HG03439 (cell line): ENCODE results near the gene MVB12A.

Experiments used
- ATAC-seq: cut with Tn5 transposase; IDR thresholded peaks from one replicate; pipeline ENCODE4 v1.9.1; 2021; ENCODE audit warnings: mild to moderate bottlenecking, moderate library complexity; ENCODE audit not compliant: unreplicated experiment

The MVB12A gene

DNA sequence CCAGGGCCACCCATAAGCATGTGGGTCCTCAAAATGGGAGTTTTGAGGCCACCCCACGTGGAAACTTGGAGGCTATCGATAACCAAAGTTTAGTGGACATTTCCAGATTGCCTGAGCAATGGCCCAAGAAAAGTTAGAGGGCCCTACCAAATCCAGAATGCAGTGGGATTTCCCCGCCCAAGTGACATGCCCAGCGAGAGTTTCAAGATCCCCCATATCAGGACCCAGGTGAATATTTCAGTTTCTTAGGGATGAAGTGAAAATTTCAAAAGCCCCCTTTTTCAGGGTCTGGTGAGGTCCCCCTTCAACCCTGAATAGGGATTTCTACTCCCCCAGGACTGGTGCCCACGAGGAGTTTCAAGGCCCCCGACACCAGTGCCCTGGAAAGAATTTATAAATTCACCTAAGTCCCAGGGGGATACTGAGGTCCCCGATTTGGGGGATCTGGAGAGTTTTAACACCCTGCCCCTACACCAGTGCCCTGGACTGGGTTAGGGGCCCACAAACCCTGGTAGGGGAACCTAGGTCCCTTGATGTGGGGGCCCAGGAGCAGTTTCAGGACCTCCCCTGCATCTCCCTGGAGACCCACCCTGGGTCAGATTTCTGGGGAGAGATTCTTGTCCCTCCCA, 15.1 kb upstream of the MVB12A start:
- ATAC-seq, result no peak

DNA sequence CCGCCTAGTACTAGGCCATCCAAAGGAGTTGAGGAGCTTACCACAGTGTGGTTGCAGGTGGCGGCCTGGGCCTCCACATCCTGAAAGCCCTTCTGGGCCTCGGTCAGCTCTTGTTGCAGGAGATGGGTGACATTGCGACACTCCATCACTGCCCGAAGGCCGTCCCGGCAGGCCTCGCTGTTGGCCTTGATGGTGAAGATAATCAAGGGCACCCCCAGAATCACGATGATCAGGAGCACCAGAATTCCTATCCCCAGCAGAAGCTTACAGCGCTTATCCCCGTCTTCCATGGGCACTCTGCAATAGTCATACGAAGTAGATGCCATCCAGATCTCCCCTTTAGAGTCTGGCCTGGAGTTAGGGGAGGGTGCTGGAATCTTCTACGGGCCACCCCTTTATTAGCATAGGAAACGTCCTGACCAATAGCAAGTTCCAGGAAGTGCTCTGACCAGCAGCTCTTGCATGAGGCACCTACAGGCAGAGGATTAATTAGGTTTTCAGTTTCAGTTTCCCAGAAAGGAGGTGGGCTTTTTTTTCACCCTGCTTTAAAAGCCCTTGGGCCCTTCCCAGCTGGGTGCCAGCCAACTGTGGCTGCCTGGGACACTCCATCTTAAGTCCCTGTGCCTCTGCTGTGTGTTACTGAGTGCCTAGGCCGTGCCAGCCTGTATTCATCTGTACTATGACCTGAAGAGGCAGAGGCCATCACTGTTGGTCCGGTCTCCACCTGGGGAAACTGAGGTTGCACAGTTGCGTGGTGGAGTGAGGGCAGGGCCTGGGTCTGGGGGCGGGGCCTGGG, 14.4 kb upstream of the MVB12A start, which contains the start of gene BST2:
Gene BST2, minus strand, starts transcription at position 381 of the 796 bp plus-strand sequence. Its CDS starts 55 bp downstream, at position 326.
- peak; percentile 84 for ATAC-seq

DNA sequence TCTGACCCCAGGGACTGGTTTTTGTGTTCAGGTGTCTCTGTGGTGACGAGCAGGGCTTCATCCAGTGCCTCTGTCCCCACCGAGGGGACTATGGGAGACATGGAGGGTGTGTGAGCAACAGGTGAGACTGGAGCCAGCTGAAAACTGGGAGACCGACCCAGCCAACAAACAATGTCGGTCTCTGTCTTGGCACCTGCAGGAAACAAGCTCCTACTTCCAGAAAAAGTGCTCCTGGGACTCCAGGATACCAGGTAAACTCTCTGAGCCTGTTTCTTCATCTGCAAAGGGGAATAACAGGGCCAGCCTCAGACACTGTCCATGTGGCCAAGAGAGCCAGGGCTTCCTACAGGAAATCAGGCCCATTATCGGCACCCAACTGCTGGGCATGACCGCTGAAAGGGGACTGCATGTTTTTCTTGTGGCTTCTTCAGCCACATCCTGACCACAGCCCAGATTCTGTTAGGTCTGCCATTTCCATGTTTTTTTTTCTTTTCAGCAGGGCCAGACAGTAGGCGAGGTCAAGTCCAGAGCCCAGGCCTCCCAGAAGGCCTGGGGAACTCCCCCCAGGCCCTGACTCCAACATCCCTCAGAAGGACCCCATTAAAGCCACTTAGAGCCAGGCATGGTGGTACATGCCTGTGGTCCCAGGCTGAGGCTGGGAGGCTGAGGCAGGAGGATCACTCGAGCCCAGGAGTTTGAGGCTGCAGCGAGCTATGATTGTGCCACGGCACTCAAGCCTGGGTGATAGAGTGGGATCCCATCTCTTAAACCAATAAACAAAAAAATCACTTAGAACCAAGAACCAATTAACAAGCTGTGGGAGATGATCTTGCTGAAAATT, 13.6 kb upstream of the MVB12A start:
- ATAC-seq, result no peak

DNA sequence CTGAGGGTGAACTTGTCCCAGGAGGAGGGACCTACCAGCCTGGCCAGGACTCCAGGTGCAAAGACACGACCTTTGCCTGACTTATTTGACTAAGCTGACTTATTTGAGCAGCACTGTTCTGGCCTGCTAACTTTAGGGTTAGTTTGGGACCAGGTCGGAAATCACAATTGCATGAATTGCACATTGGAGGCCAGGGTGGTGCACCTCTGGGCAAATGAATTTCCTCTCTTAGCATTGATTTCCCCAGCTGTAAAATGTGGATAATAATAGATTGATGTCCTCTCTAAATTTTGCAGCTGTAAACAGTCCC, 13.0 kb upstream of the MVB12A start:
- no peak for ATAC-seq

DNA sequence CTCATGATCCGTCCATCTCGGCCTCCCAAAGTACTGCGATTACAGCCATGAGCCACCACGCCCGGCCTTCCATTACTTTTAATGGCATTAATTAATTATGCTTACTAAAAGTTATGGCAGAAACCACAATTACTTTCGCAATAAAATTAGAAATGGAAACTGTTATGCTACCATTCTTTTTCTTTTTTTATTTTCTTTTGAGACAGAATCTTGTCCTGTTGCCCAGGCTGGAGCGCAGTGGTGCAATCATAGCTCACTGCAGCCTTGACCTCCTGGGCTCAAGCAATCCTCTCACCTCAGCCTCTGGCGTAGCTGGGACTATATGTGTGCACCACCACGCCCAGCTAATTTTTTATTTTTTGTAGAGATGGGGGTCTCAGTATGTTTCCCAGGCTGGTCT, 9.9 kb upstream of the MVB12A start:
- ATAC-seq, result no peak

DNA sequence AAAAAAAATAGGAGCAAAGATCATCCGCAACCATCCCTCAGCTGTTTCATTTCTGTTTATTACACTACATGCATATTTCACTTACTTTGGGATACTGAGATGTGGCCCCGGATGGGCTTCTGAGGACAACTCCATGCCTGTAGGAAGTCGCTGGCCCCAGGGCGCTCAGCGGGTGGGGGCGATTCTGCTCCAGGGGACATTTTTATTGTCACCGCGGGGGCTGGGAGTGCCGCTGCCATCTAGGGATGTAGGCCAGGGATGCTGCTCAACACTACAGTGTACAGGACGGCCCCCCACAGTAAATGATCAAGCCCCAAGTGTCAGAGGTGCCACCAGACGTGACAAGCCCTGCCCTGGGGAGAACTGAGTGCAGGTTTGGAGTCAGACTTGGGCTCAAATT, 8.0 kb upstream of the MVB12A start:
- ATAC-seq, result no peak

DNA sequence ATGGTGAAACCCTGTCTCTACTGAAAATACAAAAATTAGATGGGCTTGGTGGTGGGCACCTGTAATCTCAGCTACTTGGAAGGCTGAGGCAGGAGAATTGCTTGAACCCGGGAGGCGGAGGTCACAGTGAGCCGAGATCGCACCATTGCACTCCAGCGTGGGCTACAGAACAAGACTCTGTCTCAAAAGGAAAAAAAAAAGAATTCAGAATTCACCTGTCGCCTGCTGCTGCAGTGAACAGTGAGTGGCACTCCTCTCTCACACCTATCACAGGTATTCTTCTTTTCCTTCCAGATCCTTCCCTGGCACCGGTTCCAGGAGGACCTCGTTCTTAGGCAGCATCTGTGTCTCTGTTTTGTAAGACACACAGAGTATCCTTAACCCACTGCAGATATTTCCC, 5.8 kb upstream of the MVB12A start:
- no peak for ATAC-seq

DNA sequence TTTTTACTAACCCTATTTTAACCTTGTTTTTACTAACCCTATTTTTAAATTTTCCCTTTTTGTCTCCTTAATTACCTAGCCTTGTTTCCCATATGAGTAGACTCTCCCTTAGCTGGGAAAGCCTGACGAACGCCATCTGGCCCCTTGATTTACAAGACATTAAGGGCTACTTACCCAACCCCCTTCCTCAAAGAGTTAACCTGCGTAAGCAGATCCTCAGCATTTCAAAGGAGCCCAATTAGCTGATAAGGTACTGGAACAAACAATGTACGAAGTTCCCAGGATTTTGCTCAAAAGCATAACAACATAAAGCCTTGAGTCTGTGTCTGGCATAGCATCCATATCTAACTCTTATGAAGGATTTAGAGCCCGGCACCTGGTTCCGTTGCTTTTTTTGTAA, 4.7 kb upstream of the MVB12A start:
- no peak for ATAC-seq

DNA sequence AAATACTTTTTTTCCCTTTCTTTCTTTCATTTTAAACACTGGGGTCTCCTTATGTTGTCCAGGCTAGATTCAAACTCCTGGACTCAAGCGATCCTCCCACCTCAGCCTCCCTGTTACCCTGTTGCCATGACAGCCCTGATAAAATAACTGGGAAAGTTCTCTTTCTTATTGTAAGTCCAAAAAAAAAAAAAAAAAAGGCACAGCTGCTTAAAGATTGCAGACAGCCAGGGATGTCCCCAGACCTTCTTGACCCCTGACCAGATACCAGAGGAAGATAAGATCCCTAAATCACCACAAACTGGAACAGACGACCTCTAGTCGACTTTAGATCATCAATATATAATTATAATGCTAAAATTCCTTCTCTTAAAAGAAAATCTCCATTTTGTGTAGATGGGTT, 1.1 kb upstream of the MVB12A start:
- ATAC-seq, result no peak

DNA sequence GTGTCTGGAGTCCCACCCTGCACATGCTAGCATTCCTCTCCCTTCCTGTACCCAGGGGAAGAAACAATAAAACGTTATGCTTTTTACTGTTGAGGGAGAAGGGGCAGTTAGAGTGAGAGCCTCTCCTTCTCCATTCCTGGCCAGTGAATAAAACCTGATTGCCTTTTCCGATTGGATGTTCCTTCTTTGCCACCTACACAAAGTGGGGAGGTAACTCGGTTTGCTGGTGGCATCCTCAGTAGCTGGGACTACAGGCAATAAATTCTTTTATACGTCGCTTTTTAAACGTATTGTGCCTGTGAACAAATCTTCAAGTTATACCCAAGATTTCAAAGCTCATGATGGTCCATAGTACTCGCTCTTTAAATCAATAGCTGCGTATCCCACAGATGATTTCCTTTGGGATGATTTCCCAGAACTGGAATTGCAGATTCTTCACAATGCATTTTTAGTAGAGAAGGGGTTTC, 660 bp upstream of the MVB12A start:
- ATAC-seq, result no peak

DNA sequence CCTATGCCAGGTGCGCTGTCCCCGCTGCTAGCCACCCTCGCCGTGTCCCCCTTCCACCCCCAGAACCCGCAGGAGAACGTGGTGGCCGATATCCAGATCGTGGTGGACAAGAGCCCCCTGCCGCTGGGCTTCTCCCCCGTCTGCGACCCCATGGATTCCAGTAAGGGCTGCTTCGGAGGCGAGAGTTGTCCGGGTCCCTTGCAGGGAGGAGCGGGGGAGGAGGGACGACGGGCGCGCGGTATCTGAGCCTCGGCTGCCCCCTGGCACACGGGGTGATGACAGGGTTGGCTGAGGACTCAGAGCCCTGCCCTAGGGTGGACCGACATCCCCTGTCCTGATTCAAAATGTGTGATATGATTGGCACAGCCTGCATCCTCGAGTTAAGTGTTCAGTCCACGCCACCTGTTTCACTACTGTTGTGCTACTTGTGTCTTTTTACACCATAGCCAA, 653 bp downstream of the MVB12A start:
- peak; percentile 5 for ATAC-seq

DNA sequence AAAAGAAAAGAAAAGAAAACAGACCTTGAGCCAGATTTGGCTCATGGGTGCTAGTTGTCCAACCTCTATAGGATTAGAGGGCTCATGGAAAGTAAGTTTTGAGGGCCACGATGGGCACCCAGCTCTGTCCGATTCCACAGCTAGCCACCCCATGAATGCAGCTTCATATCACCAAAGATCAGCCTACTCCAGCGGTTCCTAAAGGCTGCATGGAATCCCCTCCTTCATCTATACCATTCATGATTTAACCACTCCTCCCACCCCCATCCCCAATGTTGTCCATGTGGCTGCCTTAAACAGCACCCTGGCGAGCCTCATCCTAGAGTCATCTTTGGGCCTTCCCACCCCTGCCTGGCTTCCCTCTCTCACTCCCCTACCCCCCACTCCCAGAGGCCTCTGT, 2.1 kb downstream of the MVB12A start:
- no peak for ATAC-seq

DNA sequence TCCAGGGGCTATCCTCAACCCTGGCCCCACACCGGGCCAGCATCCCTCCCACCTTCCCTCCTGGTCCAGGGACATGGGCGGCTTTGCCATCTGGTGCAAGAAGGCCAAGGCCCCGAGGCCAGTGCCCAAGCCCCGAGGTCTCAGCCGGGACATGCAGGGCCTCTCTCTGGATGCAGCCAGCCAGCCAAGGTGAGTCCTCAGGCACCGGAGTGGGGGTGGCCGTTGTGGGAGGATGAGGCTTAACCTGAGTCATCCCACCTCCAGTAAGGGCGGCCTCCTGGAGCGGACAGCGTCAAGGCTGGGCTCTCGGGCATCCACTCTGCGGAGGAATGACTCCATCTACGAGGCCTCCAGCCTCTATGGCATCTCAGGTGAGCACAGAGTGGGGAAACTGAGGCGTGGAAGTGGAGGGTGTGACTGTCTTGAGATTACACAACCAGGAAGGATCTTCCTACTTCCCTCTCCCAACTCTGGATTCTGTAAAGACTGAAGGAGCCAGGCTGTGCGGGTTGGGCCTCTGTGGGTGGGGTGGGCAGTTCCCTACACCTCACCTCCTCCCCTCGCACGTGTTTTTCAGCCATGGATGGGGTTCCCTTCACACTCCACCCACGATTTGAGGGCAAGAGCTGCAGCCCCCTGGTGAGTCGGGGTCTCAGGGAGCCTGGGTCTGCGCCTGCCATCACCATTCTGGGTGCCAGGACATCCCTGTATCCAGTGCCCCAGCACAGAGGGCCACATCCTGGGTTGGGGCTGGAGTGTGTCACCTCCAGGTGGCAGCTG, 3.8 kb downstream of the MVB12A start:
- no peak for ATAC-seq

DNA sequence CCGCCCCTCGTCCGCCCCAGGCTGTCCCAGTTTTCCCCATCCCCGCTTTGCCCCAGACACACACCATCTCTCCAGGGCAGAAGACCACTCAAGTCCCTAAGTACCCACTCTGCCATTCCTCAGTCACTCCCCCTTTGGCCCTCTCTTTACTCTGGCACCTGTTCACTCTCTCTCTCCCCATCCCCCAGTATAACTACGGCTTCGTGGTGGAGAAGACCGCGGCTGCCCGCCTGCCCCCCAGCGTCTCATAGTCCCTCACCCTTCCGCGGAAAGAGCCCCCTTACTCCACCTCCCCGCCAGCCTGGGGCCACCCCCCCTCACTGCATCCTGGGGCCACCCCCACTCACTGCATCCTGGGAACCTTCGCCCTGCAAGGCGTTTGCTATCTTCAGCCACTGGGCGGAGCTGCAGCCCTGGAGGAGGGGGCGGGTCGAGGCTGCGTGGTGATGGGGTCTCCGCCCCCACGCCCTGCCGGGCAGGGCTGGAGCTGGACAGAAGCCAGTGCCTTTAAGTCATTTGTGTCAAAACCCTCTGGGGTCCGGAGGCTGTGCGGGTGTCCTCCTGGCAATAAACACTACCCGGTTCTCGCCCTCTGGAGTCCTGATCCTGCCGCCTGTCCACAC, 5.0 kb downstream of the MVB12A start:
- ATAC-seq, result no peak

DNA sequence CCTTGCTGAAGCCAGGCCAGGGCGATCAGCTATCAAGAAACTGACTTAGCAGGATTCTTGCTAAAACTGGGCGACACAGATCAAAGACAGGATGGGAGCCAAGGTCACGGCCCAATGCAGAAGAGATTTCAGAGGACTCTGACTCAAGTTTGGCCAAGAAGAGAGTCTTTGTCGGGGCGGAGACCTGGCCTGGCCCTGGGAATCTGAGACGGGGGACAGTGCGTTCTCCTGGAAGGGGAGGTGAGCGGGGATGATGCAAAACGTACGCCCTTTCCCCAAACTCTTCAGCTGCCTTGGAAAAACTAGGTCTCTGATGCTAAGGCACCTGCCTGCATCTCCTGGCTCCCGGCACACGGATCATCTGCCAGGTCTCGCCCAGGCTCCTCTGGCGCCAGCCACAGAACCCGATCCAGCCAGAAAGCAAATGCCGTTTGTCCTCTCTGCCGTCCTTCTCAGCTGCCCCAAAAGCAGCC, 9.8 kb downstream of the MVB12A start:
- no peak for ATAC-seq

DNA sequence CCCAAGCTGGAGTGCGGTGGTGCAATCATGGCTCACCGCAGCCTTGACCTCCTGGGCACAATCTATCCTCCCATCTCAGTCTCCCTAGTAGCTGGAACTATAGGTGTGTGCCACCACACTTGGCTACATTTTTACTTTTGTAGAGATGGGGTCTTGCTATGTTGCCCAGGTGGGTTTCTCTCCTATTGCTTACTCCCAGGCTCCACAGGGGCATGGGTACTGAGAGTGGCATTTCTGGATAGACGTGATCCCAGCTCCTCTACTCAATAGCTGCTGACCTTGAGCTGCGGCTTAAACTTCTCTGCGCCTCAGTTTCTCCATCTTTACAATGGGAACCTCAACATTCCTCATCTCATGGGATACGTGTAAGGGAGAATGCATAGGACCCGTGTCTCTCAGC, 11.6 kb downstream of the MVB12A start:
- ATAC-seq, result no peak

DNA sequence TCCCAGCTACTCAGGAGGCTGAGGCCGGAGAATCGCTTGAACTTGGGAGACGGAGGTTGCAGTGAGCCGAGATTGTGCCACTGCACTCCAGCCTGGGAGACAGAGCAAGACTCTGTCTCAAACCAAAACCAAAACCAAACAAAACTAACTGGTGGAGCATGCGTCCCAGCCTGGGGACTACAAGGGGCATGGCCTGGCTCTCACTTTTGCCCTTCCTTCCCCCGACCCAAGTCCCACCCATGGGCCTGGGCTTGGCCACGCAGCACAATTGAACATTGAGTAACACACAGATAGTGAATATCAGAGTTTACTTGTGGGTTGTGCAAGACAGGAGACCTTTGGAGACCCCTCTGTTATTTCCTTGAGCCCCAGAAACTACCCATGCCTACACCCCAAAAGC, 15.4 kb downstream of the MVB12A start:
- no peak for ATAC-seq

DNA sequence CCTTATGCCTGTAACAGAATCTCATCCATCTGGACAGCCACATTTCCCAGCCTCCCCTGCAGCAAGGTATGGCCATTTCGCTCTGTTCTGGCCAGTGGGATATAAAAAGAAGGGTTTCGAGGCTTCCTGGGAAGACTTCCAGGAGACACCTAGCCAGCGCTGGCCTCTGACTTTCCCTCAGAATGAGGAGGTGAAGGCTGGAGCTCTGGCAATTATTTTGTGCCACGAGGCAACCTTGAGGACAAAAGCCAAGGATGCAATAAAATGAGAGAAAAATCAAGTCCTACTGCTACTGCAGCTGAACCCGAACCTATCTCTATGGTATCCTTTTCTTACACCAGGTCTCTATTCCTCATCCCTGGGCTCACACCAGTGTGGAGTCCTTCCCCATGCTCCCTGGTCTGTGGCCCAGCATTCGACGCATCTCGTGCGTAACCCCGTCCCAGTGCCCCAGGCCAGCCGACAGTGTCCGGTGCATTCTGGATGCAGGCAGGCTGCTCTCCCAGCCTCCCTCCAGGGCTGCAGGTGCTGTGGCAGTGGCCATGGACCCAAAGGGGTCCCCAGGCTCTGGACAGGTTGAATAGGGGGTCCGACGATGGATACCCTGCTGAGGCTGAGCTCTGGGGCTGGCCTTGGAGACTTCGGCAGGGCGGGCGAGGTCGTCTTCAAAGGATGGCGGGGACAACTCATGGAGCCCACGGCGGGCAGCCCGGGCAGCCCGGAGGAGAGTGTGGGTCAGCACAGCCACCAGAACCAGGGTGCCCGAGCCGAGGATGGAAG, 16.4 kb downstream of the MVB12A start:
- no peak for ATAC-seq

DNA sequence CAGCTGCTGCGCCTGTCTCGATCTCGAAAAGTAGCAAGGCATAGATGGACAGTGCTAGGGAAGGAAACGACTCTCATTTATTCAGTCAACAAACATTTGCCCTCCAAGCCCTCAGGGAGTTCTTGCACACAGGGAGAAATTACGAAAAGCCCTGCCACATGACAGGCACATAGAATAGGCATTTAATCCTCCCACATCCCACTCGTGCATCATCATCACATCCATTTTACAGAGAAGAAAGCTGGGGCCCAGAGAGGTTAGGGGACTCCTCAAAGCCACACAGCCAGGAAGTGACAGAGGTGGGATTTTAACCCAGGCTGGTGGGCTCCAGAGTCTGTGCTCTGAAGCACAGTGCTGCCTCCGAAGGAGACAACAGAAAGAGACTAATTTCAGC, 17.0 kb downstream of the MVB12A start:
- no peak for ATAC-seq
